Aortic smooth muscle cell (primary cell): ENCODE measurements around the gene HAND2. TPM values are rescaled to one million over a fixed set of nuclear protein-coding genes. Genes with fewer than 3 reads are reported as not detected.

Source experiments
- total RNA-seq: library from RNA; depleted of rRNA; stranded (reverse); fragments of >200 nt; gene quantifications from 2 replicates; pipeline ENCODE4 v1.2.3, GENCODE V29; 2014

Gene HAND2
- total RNA-seq: 37.4 and 48.7 TPM in 2 replicates

GRCh38 chr4:173529477-173530325 is at the start of gene HAND2:
Gene HAND2, minus strand, starts transcription at chr4:173530229. Its CDS starts 940 bp downstream, at chr4:173529289.

Other genes starting within 250 kb of the HAND2 start
- gene HMGB2, start 195.9 kb downstream of the HAND2 start, total RNA-seq: 99.5 and 122 TPM in 2 replicates
- gene SAP30, start 159.3 kb downstream of the HAND2 start, total RNA-seq: 19.2 and 21.3 TPM in 2 replicates
- gene SCRG1, start 131.1 kb downstream of the HAND2 start, total RNA-seq: 0.26 and 0.31 TPM in 2 replicates